Stimulated activated CD8-positive, alpha-beta memory T cell treated with anti-CD3 and anti-CD28 coated beads, Interleukin-4, amount 100 ng/mL, for 48 hours (primary cell): Measurements from ENCODE around the gene PGP.

Source experiments
- DNase-seq: peaks from one replicate; pipeline ENCODE4 v3.0.0-alpha.2; 2020

PGP gene

DNA sequence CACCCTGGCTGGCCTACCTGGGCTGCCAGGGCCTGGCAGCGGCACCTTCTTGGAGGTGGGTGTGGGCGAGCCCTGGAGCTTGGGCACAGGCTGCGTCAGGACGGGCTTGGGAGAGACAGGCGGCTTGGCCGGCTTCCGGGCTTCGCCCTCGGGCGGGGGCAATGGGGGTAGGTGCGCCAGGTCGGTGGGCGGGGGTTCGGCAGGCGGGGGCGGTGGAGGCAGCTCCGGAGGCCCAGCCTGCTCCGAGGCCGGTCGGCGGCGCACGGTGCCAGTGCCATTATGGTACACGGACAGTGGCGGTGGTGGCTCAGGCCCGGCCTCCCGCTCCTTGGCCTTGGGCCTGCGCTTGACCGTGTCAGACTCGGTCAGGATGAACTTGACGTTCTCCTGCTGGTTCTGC is 35.1 kb downstream of the PGP start:
- no peak for DNase-seq

- no peak for DNase-seq
Measured at GRCh38 chr16:2179107-2179501, 35.5 kb downstream of the PGP start.

- peak; percentile 65 for DNase-seq
Measured at GRCh38 chr16:2178321-2179106, 36.1 kb downstream of the PGP start.

GRCh38 chr16:2177561-2177960 is 37.1 kb downstream of the PGP start:
- DNase-seq: no peak

DNA sequence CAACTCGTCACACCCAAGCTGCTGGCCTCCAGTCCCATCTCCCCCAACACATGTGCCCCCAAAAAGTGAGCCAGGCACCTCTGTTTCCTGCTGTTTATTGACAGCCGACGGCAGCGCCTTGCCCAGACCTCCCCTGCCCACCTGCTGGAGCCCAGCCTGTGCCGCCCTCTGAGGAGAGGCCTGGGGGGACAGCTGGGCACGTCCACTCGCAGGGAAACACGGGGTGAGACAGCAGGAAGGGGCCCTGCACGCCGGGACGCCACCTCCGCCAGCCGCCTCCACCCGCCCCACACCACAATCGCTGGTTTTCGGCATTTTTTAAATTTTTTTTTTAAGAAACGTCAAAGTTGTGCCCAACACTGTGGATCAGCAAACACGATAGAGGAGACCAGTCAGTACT is 37.5 kb downstream of the PGP start:
- no peak for DNase-seq

DNA sequence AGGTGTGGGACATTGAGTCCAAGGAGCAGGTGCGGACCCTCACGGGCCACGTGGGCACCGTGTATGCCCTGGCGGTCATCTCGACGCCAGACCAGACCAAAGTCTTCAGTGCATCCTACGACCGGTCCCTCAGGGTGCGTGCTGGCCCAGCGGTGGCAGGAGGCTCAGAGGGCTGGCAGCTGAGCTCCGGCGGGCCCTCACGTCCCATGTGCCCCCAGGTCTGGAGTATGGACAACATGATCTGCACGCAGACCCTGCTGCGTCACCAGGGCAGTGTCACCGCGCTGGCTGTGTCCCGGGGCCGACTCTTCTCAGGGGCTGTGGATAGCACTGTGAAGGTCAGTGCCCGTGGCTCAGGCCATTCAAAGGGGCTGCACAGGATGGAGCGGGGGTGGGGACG is 38.6 kb downstream of the PGP start:
- DNase-seq: no peak

DNA sequence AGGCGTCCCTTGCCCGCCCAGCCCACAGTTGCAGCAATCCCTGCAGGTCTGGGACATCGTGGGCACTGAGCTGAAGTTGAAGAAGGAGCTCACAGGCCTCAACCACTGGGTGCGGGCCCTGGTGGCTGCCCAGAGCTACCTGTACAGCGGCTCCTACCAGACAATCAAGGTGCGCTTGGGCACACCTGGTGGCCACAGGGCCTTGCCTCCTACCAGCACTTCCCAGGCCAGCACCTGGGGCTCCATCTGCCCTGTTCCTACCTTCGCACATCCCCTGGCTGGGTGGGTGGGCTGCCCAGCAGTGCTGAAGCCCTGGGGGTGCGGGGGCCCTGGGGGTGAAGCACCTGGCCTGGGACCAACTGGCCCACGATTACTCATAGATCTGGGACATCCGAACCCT is 39.2 kb downstream of the PGP start:
- DNase-seq: no peak

DNA sequence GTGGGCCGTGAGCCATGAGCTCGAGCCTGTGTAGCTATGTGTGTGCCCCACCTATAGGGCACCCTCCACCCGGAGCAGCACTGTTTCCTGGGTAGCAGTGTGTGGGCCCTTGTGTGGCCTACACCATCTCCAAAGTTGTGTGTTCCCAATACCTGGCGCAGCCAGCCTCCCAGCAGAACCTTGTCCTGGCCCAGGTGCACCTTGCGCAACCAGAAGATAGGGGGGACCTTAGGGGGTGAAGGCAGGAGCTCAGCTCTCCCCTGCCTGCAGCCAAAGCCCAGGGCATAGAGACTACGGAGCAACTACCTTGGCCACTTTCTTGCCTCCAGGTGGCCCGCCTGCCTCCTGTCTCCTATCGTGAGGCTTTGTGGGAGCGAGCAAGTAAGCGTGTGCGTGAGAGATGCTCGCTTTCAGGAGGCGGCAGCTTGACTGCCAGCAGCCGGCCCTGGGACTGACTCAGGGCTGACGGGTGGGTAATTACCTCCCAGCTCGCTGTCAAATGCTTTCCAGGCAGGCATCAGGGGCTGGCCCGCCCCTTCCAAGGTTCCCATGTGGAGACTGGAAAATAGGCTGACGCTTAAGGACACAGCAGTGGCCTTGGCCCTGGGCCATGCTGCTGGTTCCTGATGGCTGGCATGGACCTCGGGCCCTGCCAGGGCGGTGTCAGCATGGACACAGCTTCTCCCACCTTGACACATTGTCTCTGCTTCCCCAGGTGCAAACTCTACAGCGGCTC is 40.1 kb downstream of the PGP start:
- no peak for DNase-seq

DNA sequence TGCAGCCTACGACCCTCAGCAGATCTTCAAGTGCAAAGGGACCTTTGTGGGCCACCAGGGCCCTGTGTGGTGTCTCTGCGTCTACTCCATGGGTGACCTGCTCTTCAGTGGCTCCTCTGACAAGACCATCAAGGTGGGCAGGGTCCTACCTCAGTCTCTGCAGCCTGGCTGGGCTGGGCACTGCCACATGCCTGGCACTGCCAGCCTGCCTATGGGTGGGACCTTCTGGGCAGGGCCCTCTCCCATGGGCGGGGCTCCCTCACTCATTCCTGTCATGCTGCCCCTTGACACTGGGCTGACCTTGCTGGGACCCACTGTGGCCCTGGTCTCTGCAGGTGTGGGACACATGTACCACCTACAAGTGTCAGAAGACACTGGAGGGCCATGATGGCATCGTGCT is 40.7 kb downstream of the PGP start:
- DNase-seq: no peak

DNA sequence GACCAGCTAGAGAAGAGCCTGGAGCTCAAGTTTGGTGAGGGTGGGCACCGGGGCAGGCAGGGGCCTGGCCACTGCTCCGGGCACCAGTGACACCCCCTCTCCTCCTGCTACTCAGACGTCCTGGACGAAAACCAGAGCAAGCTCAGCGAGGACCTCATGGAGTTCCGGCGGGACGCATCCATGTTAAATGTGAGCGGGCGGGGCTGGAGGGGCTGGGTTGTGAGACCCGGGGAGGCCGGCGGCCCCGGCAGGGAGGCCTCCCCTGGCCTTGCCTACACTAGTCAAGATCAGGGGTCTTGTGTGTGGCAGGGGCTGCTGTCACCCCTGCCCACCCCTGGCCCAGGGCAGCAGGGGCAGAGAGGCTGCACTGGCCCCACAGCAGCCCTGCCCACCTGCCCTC is 41.3 kb downstream of the PGP start:
- no peak for DNase-seq

- DNase-seq: no peak
Measured at GRCh38 chr16:2172688-2173335, 41.8 kb downstream of the PGP start.

- no peak for DNase-seq
Measured at GRCh38 chr16:2171601-2172178, 43.0 kb downstream of the PGP start.

DNA sequence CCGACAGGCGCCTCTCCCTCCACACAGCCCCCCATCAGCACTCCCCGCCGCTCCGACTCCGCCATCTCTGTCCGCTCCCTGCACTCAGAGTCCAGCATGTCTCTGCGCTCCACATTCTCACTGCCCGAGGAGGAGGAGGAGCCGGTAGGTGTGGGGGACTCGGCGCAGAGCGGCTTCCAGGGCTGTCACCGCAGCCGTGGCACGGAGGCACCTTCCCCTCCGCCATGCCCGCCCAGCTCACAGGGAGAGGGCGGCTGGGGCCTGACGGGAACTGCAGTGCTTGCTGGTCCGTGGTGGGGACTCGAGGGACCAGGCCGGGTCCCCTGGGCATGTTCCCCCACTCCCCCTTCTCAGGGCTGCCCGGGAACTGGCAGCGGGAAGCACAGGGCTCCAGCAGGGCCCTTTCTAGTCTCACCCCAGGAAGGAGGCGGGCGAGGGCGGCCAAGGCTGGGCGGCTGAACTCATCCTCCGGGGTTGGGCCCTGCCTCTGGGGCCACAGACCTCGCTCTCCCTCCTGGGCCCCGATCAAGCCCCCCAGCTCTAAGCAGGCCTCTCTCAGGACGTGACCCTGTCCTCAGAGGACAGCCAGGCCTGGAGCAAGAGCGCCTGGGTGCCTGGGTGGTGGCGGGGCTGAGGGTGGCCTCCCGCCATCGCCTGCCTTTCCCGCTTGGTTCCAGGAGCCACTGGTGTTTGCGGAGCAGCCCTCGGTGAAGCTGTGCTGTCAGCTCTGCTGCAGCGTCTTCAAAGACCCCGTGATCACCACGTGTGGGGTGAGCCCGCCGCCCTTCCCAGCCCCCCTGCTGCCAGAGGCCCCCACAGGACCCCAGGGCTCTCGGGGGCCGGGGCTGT is 43.8 kb downstream of the PGP start:
- DNase-seq: no peak

DNA sequence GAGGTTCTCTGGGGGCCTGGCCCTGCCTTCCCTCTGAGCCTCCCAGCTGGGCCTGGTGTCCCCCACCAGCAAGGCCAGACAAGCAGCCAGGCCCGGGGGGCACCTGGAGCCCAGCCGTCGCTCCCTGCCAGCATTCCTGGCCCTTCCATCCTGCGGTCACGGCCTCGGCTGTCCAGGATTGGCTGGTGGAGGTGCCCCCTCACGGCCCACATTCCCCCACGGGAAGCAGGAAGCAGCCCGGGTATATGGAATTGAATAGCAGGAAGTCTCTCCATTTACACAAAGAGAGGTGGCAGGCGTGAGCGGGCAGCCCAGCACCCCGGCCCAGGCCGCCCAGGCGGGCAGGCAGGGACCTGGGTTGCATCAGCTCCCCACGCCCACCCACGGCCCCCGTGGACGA is 44.6 kb downstream of the PGP start:
- no peak for DNase-seq

GRCh38 chr16:2167068-2167638 is 47.5 kb downstream of the PGP start:
- no peak for DNase-seq

GRCh38 chr16:2166263-2167067 is 48.2 kb downstream of the PGP start:
- DNase-seq: no peak

DNA sequence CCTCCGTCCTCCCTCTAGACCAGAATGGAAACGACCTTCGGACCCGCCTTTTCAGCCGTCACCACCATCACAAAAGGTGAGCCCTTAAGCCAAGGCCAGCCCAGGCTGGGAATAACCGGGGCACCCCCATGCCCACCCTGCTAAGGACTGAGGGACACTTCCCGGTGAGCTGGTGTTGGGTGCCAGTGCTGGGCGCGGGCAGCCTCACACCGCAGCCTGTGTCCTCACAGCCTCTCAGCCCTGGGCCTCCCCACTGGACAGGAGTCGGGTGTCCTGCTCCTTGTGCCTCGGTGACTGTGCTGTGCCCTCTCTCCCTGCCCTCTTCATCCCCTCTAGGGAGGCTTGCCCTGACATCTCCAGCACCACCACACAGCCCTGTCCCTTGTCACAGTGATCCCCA is 48.8 kb downstream of the PGP start:
- DNase-seq: no peak

- no peak for DNase-seq
Measured at GRCh38 chr16:2163211-2163881, 51.3 kb downstream of the PGP start.

DNA sequence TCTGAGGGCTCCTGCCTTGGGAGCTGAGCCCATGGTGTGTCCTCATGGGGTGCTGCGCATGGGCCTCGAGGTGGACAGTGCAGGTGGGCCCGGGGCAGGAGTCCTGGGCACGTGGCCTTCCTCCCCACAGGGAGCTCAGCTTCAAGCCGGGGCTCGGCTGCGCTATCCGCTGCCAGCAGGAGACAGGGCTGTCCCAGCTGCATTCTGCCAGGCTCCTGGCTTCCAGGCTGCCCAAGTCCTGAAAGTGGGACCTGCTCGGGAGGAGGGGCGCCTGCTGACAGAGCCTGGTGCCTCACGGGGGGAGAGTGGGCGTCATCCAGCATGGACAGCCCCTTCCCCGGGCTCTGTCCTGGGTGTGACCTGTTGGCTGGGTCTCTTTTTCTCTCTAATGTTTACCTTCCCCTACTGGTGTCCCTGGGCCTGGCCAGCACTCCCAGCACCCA is 51.9 kb downstream of the PGP start:
- no peak for DNase-seq

DNA sequence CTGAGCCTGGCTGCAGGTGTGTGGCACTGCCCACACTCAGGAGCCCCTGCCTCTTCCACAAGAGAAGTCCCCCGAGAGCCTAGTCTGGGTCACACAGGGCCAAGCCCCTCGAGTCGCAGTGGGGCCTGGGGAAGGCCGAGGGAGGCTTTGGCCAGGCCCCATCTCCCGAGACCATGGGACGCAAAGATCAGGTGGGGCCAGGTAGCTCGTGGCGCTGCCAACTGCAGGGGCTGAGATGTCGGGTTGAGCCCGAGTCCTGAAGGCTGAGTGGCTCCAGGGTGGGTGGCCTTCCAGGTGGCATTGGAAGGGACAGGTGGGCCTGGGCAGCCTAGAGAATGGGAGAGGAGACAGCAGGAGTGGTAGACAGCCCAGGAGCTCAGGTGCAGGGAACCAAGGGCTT is 52.7 kb downstream of the PGP start:
- no peak for DNase-seq
